AML-193 (cell line): ENCODE results near the gene SBDS.

ENCODE experiments used
- DNase-seq, 2 experiments: peaks; one replicate each; lab custom pipeline; 2025; lab: John Stamatoyannopoulos, UW

Gene SBDS

DNA sequence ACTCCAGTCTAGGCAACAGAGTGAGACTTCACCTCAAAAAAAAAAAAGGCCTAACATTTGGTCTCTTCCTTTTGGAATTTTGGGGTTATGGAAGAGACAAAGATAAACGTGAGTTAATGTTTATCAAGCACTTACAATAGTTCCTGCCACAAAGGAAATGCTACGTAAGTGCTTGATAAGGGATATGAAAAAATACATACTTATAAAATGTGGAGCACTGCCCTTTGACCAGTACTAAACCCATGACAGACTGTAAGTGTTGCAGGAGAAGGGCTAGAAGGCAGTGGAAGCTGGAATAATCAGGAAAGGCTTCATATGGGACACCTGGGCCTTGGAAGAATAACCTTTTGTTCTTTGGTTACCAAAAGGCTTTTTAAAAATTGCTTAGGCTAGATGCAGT, 48.8 kb downstream of the SBDS start:
- DNase-seq = no peak

DNA sequence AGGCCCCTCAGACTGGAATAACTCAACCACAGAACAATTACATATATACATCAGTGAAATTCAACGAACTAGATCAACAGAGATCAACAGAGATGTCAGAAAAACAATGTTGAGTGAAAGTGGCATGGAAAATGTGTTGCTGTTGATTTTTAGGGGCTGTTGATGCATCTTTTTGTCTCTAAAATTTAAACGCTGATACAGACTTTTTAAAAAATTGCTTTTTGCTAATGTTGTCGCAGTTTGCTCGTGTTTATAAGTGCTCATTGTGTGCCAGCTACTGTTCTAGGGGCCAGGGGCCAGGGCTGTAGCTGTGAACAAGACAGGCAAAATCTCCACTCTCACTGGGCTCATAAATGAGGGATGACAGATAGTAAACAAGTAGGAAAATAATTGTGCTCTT, 56.1 kb downstream of the SBDS start:
- DNase-seq = no peak

DNA sequence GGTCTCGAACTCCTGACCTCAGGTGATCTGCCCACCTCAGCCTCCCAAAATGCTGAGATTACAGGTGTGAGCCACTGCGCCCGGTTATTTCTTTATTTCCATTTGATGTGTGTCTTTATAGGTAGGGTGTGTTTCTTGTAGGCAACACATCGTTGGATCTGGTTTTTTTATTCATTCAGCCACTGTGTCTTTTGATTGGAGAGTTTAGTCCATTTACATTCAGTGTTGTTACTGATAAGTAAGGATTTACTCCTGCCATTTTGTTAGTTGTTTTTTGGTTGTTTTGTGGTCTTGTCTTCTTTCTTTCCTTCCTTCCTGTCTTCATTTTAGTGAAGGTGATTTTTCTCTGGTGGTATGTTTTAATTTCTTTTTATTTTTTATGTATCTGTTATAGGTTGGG, 57.4 kb downstream of the SBDS start:
- no peak for DNase-seq
